Measurements from ENCODE around the gene KIF19. TPM values are rescaled to one million over a fixed set of nuclear protein-coding genes. Genes with fewer than 3 reads are reported as not detected.

Gene KIF19
- total and polyA plus RNA-seq, 2 experiments from 2014 or later = 0.46 to 0.80 TPM

DNA sequence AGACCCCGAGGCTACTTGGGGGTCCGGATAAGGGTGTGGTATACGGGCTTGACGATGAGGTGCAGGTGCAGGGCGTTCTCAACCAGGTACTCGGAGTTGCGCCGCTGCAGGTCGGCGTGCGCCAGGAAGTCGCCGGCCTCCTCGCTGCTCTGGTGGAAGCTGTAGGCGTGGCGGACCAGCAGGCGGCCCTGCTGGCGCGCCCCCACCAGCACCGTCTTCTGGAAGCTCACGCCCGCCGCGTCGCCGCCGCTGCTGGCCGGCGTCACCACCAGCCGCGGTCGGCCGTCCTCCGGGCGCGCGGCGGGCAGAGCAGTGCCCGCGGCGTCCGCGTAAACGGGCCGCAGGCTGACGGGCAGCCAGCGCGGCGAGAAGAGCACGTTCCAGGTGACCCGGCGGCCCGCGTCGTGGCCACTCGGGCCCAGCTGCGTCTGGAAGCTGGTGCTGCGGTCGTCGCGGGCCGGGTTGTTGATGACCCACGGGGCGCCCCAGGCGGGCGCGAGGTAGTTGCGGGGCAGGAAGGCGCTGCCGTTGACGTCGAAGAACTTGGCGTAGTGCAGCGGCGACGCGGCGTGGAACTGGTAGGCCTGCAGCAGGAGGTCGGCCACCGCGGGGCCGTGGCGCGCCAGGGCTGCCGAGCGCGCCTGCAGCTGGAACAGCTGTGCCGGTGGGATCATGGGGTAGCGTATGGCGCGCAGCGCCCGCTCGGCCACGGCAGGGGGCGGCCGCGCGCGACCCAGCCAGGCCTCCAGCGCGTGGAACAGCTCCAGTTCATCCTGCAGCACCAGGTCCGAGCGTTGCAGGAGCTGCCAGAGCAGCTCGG is 30.8 kb downstream of the KIF19 start:
- Histone ChIP-seq H3K4me2 (peak overlapping the region; percentile 53), H2AFZ (no peak overlapping the region), H3K9me2 (replicated peaks; ENCODE audit: insufficient read depth) (no peaks in the 10 kb centered on the region), H4K20me1 (ENCODE audit: insufficient read depth, poor library complexity, severe bottlenecking) (no peaks in the 10 kb centered on the region), H3K4me3 (no peak overlapping the region), H3K4me1 (ENCODE audit: insufficient read depth) (no peaks in the 10 kb centered on the region), H3K27me3 (peaks cover 48% of the 10 kb centered on the region), H3K36me3 (replicated peaks; ENCODE audit: insufficient read depth, low read depth) (no peaks in the 10 kb centered on the region), H3K27ac (no peak overlapping the region), H3K9me3 (ENCODE audit: low read depth) (no peaks in the 10 kb centered on the region), H3K79me2 (no peaks in the 10 kb centered on the region)
- WGBS (ENCODE audit: low lambda C conversion rate, missing lambda C conversion rate) = 62% methylated on average over 59 of the region's 105 CpGs
- no peak for TF ChIP-seq CTCF (IDR thresholded peaks at IDR 0.05; ENCODE audit: poor library complexity)
- TF ChIP-seq EZH2phosphoT487 (IDR thresholded peaks at IDR 0.05; ENCODE audit: low read depth, severe bottlenecking, unreplicated experiment) = no peak
- no peak for TF ChIP-seq EZH2 (IDR thresholded peaks at IDR 0.05; ENCODE audit: borderline replicate concordance)
- DNase-seq (ENCODE audit: low spot score) = peak; percentile 34

DNA sequence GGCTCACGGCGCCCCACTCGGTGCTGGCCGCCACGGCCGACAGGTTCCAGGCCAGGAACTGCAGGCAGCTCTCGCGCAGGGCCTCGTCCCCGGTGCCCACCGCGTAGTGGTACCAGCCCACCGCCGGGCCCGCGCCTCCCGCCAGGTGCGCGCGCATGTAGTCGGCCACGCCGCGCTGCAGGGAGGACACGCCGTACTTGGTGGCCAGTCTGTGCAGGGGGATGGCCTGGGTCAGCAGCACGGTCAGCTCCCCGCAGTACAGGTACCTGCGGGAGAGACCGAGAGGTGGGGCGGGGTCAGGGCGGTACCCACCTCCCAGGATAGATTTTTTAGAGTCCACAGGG is 31.4 kb downstream of the KIF19 start:
- Histone ChIP-seq H3K4me2 (peak overlapping the region; percentile 53), H4K20me1 (ENCODE audit: insufficient read depth, poor library complexity, severe bottlenecking) (no peaks in the 10 kb centered on the region), H3K9me2 (replicated peaks; ENCODE audit: insufficient read depth) (no peaks in the 10 kb centered on the region), H3K79me2 (no peaks in the 10 kb centered on the region), H3K4me3 (no peak overlapping the region), H3K27me3 (peaks cover 42% of the 10 kb centered on the region), H3K27ac (no peak overlapping the region), H3K9me3 (ENCODE audit: low read depth) (no peaks in the 10 kb centered on the region), H3K36me3 (replicated peaks; ENCODE audit: insufficient read depth, low read depth) (no peaks in the 10 kb centered on the region), H2AFZ (no peak overlapping the region), H3K4me1 (ENCODE audit: insufficient read depth) (no peaks in the 10 kb centered on the region)
- 78% methylated on average over 14 of the region's 32 CpGs for WGBS (ENCODE audit: low lambda C conversion rate, missing lambda C conversion rate)
- no peak for DNase-seq (ENCODE audit: low spot score)
- no peak for TF ChIP-seq CTCF (IDR thresholded peaks at IDR 0.05; ENCODE audit: poor library complexity)

- Histone ChIP-seq H3K9me3 (ENCODE audit: low read depth) (no peaks in the 10 kb centered on the region), H3K4me1 (ENCODE audit: insufficient read depth) (no peaks in the 10 kb centered on the region), H3K4me2 (no peak overlapping the region), H3K4me3 (no peak overlapping the region), H3K79me2 (no peaks in the 10 kb centered on the region), H3K27ac (no peak overlapping the region), H3K27me3 (peaks cover 31% of the 10 kb centered on the region), H2AFZ (no peak overlapping the region), H3K9me2 (replicated peaks; ENCODE audit: insufficient read depth) (no peaks in the 10 kb centered on the region), H3K36me3 (replicated peaks; ENCODE audit: insufficient read depth, low read depth) (no peaks in the 10 kb centered on the region), H4K20me1 (ENCODE audit: insufficient read depth, poor library complexity, severe bottlenecking) (no peaks in the 10 kb centered on the region)
- no peak for TF ChIP-seq EZH2phosphoT487 (IDR thresholded peaks at IDR 0.05; ENCODE audit: low read depth, severe bottlenecking, unreplicated experiment)
- no peak for TF ChIP-seq CTCF (IDR thresholded peaks at IDR 0.05; ENCODE audit: poor library complexity)
- no peak for TF ChIP-seq EZH2 (IDR thresholded peaks at IDR 0.05; ENCODE audit: borderline replicate concordance)
- DNase-seq (ENCODE audit: low spot score) = no peak
- 85% methylated on average over 9 of the region's 9 CpGs for WGBS (ENCODE audit: low lambda C conversion rate, missing lambda C conversion rate)
Observed at GRCh38 chr17:74358697-74359096, 32.7 kb downstream of the KIF19 start.
